Erythroblast (primary cell): ENCODE results near the gene WDR64.

Source experiments
- GATA1 ChIP-seq: IDR thresholded peaks from 2 replicates; pipeline ENCODE4 v1.6.1; 2011; ENCODE audit warnings: low read depth, mild to moderate bottlenecking, control low read depth, low read length, moderate library complexity
- POLR2A ChIP-seq: IDR thresholded peaks from 2 replicates; pipeline ENCODE4 v1.6.1; 2011; ENCODE audit warnings: mild to moderate bottlenecking, low read length

- no peak for TF ChIP-seq POLR2A
- TF ChIP-seq GATA1 = no peak
Observed at GRCh38 chr1:241775021-241775420, 122.9 kb downstream of the WDR64 start.
